HG02970 (cell line): ENCODE results near the gene IL19.

Experiments
- ATAC-seq: cut with Tn5 transposase; IDR thresholded peaks from one replicate; pipeline ENCODE4 v1.9.1; 2021; ENCODE audit warnings: mild to moderate bottlenecking, moderate library complexity, moderate number of reproducible peaks; ENCODE audit not compliant: unreplicated experiment, low FRiP score

The IL19 gene

GRCh38 chr1:206828765-206829164, 58.2 kb downstream of the IL19 start:
- no peak for ATAC-seq

GRCh38 chr1:206829282-206829681, 58.7 kb downstream of the IL19 start:
- no peak for ATAC-seq

GRCh38 chr1:206829875-206830274, 59.3 kb downstream of the IL19 start:
- ATAC-seq: no peak

GRCh38 chr1:206831650-206832049, 61.1 kb downstream of the IL19 start:
- no peak for ATAC-seq

- no peak for ATAC-seq
Observed at GRCh38 chr1:206832352-206832880, 61.8 kb downstream of the IL19 start.

- no peak for ATAC-seq
Observed at GRCh38 chr1:206833106-206833680, 62.6 kb downstream of the IL19 start.

GRCh38 chr1:206833801-206834200, 63.2 kb downstream of the IL19 start:
- no peak for ATAC-seq

GRCh38 chr1:206834217-206834616, 63.6 kb downstream of the IL19 start:
- ATAC-seq: no peak

GRCh38 chr1:206834711-206835110, 64.1 kb downstream of the IL19 start:
- ATAC-seq: no peak

GRCh38 chr1:206835186-206835585, 64.6 kb downstream of the IL19 start:
- ATAC-seq: no peak

GRCh38 chr1:206836111-206836510, 65.5 kb downstream of the IL19 start:
- no peak for ATAC-seq

GRCh38 chr1:206839006-206839560, 68.5 kb downstream of the IL19 start:
- ATAC-seq: no peak

GRCh38 chr1:206839857-206840256, 69.3 kb downstream of the IL19 start:
- no peak for ATAC-seq

- no peak for ATAC-seq
Observed at GRCh38 chr1:206841609-206842323, 71.2 kb downstream of the IL19 start.

GRCh38 chr1:206842854-206843253, 72.3 kb downstream of the IL19 start:
- no peak for ATAC-seq

- ATAC-seq: no peak
Observed at GRCh38 chr1:206843626-206844025, 73.1 kb downstream of the IL19 start.

- ATAC-seq: no peak
Observed at GRCh38 chr1:206846487-206846886, 75.9 kb downstream of the IL19 start.

GRCh38 chr1:206847337-206847834, 76.8 kb downstream of the IL19 start:
- no peak for ATAC-seq

GRCh38 chr1:206847946-206848345, 77.4 kb downstream of the IL19 start:
- no peak for ATAC-seq

GRCh38 chr1:206850401-206850800, 79.8 kb downstream of the IL19 start:
- no peak for ATAC-seq

- no peak for ATAC-seq
Observed at GRCh38 chr1:206851341-206852010, 80.9 kb downstream of the IL19 start.
